H1 (cell line): ENCODE measurements around the gene MYOCOS. TPM values are rescaled to one million over a fixed set of nuclear protein-coding genes. Genes with fewer than 3 reads are reported as not detected.

Experiments
- CHD1 ChIP-seq: IDR thresholded peaks from 2 replicates; pipeline ENCODE4 v1.6.1; 2012; ENCODE audit warnings: low read depth, low read length, improper control_type of control experiment
- CREB1 ChIP-seq: IDR thresholded peaks from 2 replicates; pipeline ENCODE4 v1.6.1; 2012; ENCODE audit warnings: inconsistent platforms
- HDAC2 ChIP-seq, 2 experiments: fragments of 300-600 bp in 1 of 2; sonication (generic) in 1 of 2; IDR thresholded peaks; 2 replicates each; pipeline ENCODE4 v1.6.1; 2011 to 2012; ENCODE audit warnings: low read depth in 2 of 2, low read length in 2 of 2, mild to moderate bottlenecking in 2 of 2, moderate library complexity in 2 of 2, borderline replicate concordance in 1 of 2, inconsistent platforms in 1 of 2
- POLR2AphosphoS5 ChIP-seq: IDR thresholded peaks from 2 replicates; pipeline ENCODE4 v1.6.1; 2011; ENCODE audit warnings: low read depth, low read length
- TAF7 ChIP-seq: optimal IDR thresholded peaks from 2 replicates; pipeline ENCODE3; 2011; ENCODE audit warnings: low read depth, mild to moderate bottlenecking, inconsistent platforms, low read length, moderate library complexity, borderline replicate concordance
- TBP ChIP-seq: IDR thresholded peaks from 2 replicates; pipeline ENCODE4 v1.6.1; 2011; ENCODE audit warnings: low read depth, low read length, improper control_type of control experiment
- polyA plus RNA-seq, 7 experiments: library from polyadenylated mRNA; depleted of rRNA in 3 of 7; stranded (reverse) in 5 of 7; unstranded in 2 of 7; fragments of >200 nt in 5 of 7; fragments of 200-250 nt in 2 of 7; gene quantifications; 1 replicate in 5 of 7; 2 replicates in 1 of 7; 4 replicates in 1 of 7; pipeline versions ENCODE4 v1.2.1 to v1.2.3, GENCODE V29; 2011 to 2013; ENCODE audit warnings: missing spikeins in 2 of 7, mixed read lengths in 2 of 7
- total RNA-seq: library from RNA; stranded (reverse); fragmentation: NEBNext Ultra II Directional; extraction: Animal tissue kit (Norgen Biotek cat#: 25700); gene quantifications from 2 replicates; pipeline ENCODE4 v1.2.1, GENCODE V29; 2021

Gene MYOCOS
- total and polyA plus RNA-seq, 2 of the 8 experiments (the other 6 are each of a cell fraction or from before 2014, with no cell fraction given): not detected

DNA sequence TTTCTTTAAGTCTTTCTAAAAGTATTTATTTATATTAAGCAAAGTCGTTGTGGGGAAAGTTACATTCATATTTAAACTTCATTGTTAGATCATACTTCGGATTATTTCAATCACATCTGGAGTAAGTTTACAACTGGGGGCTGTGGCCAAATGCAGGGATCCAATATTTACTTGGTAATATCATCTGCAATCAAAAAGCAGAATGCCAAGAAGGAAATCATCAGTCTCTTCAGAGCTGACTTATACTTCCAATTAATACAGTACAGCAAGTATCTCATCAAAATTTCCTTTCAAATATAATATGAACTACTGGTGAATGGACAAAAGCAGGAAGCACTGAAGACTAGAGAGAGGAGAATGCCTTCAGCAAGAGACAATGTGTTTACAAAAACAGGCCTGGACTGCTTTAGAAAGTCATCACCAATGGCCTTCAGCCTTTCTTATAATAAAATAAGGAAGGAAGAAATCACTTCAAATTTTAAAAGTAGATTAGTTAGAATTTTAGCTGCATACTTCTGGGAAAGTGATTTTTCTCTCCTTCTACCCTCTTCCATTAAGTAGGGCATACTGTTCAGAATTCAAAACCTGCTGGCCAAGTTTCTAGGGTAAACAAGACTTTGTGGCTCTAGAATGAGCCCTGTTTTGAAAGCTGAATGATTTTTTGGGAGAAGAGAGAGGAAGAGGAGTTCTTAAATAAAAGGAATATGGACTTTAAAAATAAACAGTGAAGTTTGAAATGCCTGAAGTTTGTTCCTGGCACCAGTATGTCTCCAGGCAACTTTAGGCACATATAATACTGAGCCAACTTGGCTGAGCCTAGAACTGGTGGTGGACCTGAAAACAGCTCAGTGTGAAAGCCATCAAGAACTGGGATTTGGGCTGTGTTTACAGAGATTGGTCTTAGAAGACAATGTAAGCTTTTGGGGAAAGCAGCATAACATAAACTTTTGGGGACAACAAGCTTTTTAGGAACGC is 52.7 kb downstream of the MYOCOS start (continued):
- TF ChIP-seq TAF7 (no peak), POLR2AphosphoS5 (no peak), TBP (no peak), CHD1 (no peak), HDAC2 (IDR thresholded peaks at IDR 0.05; ENCODE audit: borderline replicate concordance in 1 of 2, low read depth in 2 of 2, low read length in 2 of 2) (no peak), CREB1 (no peak)

Other genes with a start within 250 kb of the MYOCOS start
- gene PRRC2C, start 136.7 kb upstream of the MYOCOS start, total RNA-seq: 264 and 274 TPM in 2 replicates
- gene PRRC2C, start 136.7 kb upstream of the MYOCOS start, polyA plus RNA-seq (2011; rRNA removed): 89.6 and 125 TPM in 2 replicates
- gene MYOC, start 30.4 kb downstream of the MYOCOS start, total RNA-seq: not detected in 2 replicates
- gene MYOC, start 30.4 kb downstream of the MYOCOS start, polyA plus RNA-seq (2011; rRNA removed): not detected in 2 replicates
- gene VAMP4, start 119.8 kb downstream of the MYOCOS start, total RNA-seq: 12.4 and 13.9 TPM in 2 replicates
- gene VAMP4, start 119.8 kb downstream of the MYOCOS start, polyA plus RNA-seq (2011; rRNA removed): 0.99 and 1.6 TPM in 2 replicates
- 63.1 and 66.3 TPM in 2 replicates for gene METTL13, start 159.4 kb downstream of the MYOCOS start, total RNA-seq
- gene METTL13, start 159.4 kb downstream of the MYOCOS start, polyA plus RNA-seq (2011; rRNA removed): 38.1 and 39.6 TPM in 2 replicates
- 7.4 and 8.5 TPM in 2 replicates for gene DNM3, start 219.3 kb downstream of the MYOCOS start, total RNA-seq
- gene DNM3, start 219.3 kb downstream of the MYOCOS start, polyA plus RNA-seq (2011; rRNA removed): 2.0 and 2.3 TPM in 2 replicates